GM12891 (cell line): ENCODE results near the gene C11orf98.

Experiments used
- PAX5 ChIP-seq: IDR thresholded peaks from 2 replicates; pipeline ENCODE4 v1.6.1; 2011; ENCODE audit warnings: low read length, moderate library complexity, mild to moderate bottlenecking; ENCODE audit not compliant: insufficient read depth, severe bottlenecking
- POLR2A ChIP-seq: IDR thresholded peaks from 2 replicates; pipeline ENCODE4 v1.6.1; 2011; ENCODE audit warnings: low read depth, low read length, control low read depth
- POLR2AphosphoS5 ChIP-seq: IDR thresholded peaks from 2 replicates; pipeline ENCODE4 v1.6.1; 2011; ENCODE audit warnings: low read depth, low read length, control low read depth
- SPI1 ChIP-seq: IDR thresholded peaks from 2 replicates; pipeline ENCODE4 v1.6.1; 2011; ENCODE audit warnings: low read depth, low read length, control low read depth
- TAF1 ChIP-seq: IDR thresholded peaks from 2 replicates; pipeline ENCODE4 v1.6.1; 2011; ENCODE audit warnings: low read depth, low read length, control low read depth

DNA sequence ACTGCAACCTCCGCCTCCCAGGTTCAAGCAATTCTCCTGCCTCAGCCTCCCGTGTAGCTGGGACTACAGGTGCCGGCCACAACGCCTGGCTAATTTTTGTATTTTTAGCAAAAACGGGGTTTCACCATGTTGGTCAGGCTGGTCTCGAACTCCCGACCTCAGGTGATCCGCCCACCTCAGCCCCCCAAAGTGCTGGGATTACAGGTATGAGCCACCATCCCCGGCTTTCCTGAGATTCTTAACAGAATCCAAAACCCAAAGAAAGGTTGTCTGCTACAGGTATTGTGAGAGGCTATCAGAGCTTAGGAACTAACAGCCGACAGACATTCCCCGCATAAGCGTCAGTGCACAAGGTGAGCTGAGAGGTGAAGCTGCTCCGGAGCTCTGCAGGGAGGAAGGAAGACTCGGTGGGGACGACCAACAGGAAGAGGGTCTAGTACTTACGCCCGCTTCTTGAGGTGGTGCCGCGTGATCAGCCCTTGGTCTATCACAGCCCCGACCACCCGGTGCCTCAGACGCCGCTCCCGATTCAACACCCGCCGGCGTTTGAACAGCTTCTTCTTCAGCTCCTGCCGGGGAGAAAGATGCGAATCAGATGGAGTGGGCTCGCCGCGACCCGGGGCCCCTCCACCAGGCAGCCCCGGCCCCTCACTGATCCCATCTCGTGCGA lies 470 bp downstream of the C11orf98 start:
- TF ChIP-seq POLR2A (no peak), TAF1 (no peak), POLR2AphosphoS5 (no peak), SPI1 (no peak), PAX5 (no peak)
